CD8-positive, alpha-beta memory T cell (primary cell): ENCODE data around the gene TRIM6. TPM values are rescaled to one million over a fixed set of nuclear protein-coding genes. Genes with fewer than 3 reads are reported as not detected.
A peak's percentile ranks its signal among the peaks of the same experiment; 100 is the strongest.

Experiments
- CTCF ChIA-PET: fragments of 350-600 bp; sonication (Branson Sonifier 250); formaldehyde crosslinking; loops from one replicate; lab custom pipeline; 2021; ENCODE audit warnings: antibody characterized with exemption; lab: Charles Lee
- POLR2A ChIA-PET: fragments of 350-600 bp; sonication (Branson Sonifier 250); formaldehyde crosslinking; loops from one replicate; lab custom pipeline; 2021; ENCODE audit warnings: antibody characterized with exemption; lab: Charles Lee
- DNase-seq, 5 donors: peaks; one replicate each; pipeline versions ENCODE4 v3.0.0 to v3.0.0-alpha.2; 2020 to 2022; ENCODE audit warnings: mixed read lengths in 1 of 5
- H3K27ac ChIP-seq: one replicate; pipeline ENCODE4 v1.7.0; 2013; ENCODE audit warnings: low read depth, mild to moderate bottlenecking, low read length, moderate library complexity
- H3K27me3 ChIP-seq: 2 replicates; pipeline ENCODE4 v1.7.0; 2013; ENCODE audit warnings: low read length, mild to moderate bottlenecking; ENCODE audit not compliant: insufficient read depth, poor library complexity, severe bottlenecking
- H3K36me3 ChIP-seq: 2 replicates; pipeline ENCODE4 v1.7.0; 2013; ENCODE audit warnings: mild to moderate bottlenecking, low read length, moderate library complexity; ENCODE audit not compliant: insufficient read depth
- H3K4me1 ChIP-seq: 2 replicates; pipeline ENCODE4 v1.7.0; 2013; ENCODE audit warnings: mild to moderate bottlenecking, low read length, moderate library complexity; ENCODE audit not compliant: insufficient read depth
- H3K4me3 ChIP-seq: 2 replicates; pipeline ENCODE4 v1.7.0; 2013; ENCODE audit warnings: mild to moderate bottlenecking, low read length
- H3K9me3 ChIP-seq: 2 replicates; pipeline ENCODE4 v1.7.0; 2013; ENCODE audit warnings: mild to moderate bottlenecking, low read length
- H3K27ac Mint-ChIP-seq, 8 donors: one replicate each; pipeline ENCODE4 v1.8.0; 2020 to 2021; ENCODE audit warnings: mixed read lengths in 8 of 8, mild to moderate bottlenecking in 6 of 8, inconsistent platforms in 3 of 8, moderate library complexity in 3 of 8
- H3K27me3 Mint-ChIP-seq, 2 donors: one replicate each; pipeline ENCODE4 v1.8.0; 2020 to 2021; ENCODE audit warnings: mixed read lengths in 2 of 2, mild to moderate bottlenecking in 1 of 2, moderate library complexity in 1 of 2
- H3K36me3 Mint-ChIP-seq, 3 donors: one replicate each; pipeline ENCODE4 v1.8.0; 2020 to 2021; ENCODE audit warnings: mixed read lengths in 3 of 3, inconsistent platforms in 1 of 3, mild to moderate bottlenecking in 1 of 3
- H3K4me1 Mint-ChIP-seq, 3 donors: one replicate each; pipeline ENCODE4 v1.8.0; 2020 to 2021; ENCODE audit warnings: mixed read lengths in 3 of 3, inconsistent platforms in 1 of 3, mild to moderate bottlenecking in 1 of 3
- H3K4me3 Mint-ChIP-seq, 7 donors: one replicate each; pipeline ENCODE4 v1.8.0; 2020 to 2021; ENCODE audit warnings: mixed read lengths in 7 of 7, mild to moderate bottlenecking in 6 of 7, moderate library complexity in 4 of 7, inconsistent platforms in 2 of 7
- H3K9me3 Mint-ChIP-seq, 5 donors: one replicate each; pipeline ENCODE4 v1.8.0; 2020 to 2022; ENCODE audit warnings: mixed read lengths in 5 of 5, mild to moderate bottlenecking in 3 of 5, moderate library complexity in 2 of 5, inconsistent platforms in 1 of 5
- polyA plus RNA-seq: library from polyadenylated mRNA; unstranded; fragments of 300-500 nt; fragmentation: Illumina TruSeq; gene quantifications from one replicate; pipeline ENCODE4 v1.2.3, GENCODE V29; 2021
- total RNA-seq, 2 experiments: library from RNA; stranded (reverse); gene quantifications; one replicate each; pipeline ENCODE4 v1.2.3, GENCODE V29; 2021

TRIM6 gene
- total and polyA plus RNA-seq, 3 experiments from 2014 or later = 0.20 TPM; not detected in 2

DNA sequence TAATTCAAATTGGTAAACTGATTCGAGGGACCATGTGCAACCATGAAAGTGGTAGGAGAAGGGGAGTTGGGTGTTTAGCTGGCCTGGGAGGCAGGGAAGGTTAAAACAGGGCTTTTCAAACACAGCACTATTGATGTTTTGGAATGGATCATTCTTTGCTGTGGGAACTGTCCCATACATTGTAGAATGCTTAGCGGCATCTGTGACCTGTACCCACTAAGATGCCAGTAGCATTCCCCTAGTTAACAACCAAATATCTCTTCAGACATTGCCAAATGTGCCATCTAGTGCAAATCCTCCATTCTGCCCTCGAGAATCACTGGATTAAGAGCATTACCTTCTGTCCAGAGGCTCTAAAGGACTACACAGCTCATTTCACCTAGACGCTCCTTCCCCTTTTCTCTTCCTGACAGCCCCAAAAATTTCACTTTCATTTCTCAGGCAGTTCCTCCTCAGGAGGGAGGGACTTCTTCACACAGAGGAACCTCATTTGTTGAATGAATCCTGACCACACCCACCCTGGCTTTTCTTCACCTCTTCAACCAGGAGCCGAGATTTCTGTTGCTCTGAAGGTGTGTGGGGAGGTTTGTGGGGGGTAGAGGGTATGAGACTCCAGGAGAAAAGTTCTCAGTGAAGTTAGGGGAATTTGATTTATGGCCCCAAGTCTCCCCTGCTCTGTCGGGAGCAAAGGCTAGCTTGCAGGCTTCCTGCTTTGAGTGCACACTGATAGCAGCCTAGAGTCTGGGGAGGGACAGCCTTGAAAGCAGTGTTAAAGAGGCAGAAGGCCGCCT is 28.2 kb downstream of the TRIM6 start, which contains the start of gene TRIM34:
Gene TRIM34, plus strand, starts transcription at position 513 of the 791 bp plus-strand sequence. CDS start 7,331 bp downstream, outside the sequence.
- Histone ChIP-seq H3K4me3 (peak within 1 kb of the TSS; percentile 87), H3K27ac (peak within 1 kb of the TSS; percentile 65), H3K9me3 (no peaks in the 10 kb centered on the region), H3K27me3 (no peaks in the 10 kb centered on the region), H3K36me3 (no peaks in the 10 kb centered on the region), H3K4me1 (peaks cover 23% of the 10 kb centered on the region)
- Mint-ChIP-seq H3K4me1 (peaks cover 38 to 51% (median 43%) of the 10 kb centered on the region in 3 donors), H3K27me3 (no peaks in the 10 kb centered on the region), H3K9me3 (no peaks in the 10 kb centered on the region), H3K27ac (peak within 1 kb of the TSS; percentile 79 to 97 (median 94)), H3K4me3 (peak within 1 kb of the TSS; percentile 89 to 94 (median 91)), H3K36me3 (peaks cover 0 to 11% (median 11%) of the 10 kb centered on the region in 3 donors)
- peak; percentile 36 to 76 (median 67) for DNase-seq
- ChIA-PET POLR2A (interaction anchor here (0.7 kb wide), 1 partner anchor 63 kb away, joined by 3 read pairs; no protein-coding TSS in a partner anchor), CTCF (interaction anchor here (1.0 to 1.3 kb wide), 2 partner anchors 58 to 89 kb away, joined by 3 read pairs; no protein-coding TSS in a partner anchor)

DNA sequence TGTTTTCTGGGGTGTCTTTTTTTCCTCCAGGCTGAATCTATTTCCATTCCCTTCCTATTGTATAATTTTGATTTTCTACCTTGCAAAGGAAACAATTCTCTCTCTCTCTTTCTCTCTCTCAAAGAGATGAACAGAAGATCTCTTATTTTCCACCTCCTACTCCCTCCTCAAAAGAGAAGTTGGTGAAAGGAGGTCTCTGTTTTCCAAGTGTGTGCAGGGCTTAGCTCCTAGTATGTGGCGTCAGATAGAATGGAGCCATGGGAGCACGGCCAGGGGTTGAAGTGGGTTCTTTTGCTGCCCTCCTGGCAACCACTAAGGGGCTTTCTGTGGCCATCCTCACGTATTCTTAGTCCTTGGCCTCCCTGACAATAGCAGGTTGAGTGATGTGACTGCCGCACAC is 28.8 kb downstream of the TRIM6 start:
- Mint-ChIP-seq H3K9me3 (no peaks in the 10 kb centered on the region), H3K4me3 (peak overlapping the region; percentile 89 to 94 (median 91)), H3K36me3 (peaks cover 0 to 11% (median 11%) of the 10 kb centered on the region in 3 donors), H3K27ac (peak overlapping the region; percentile 77 to 97 (median 94)), H3K27me3 (no peaks in the 10 kb centered on the region), H3K4me1 (peaks cover 38 to 53% (median 43%) of the 10 kb centered on the region in 3 donors)
- Histone ChIP-seq H3K9me3 (no peaks in the 10 kb centered on the region), H3K4me1 (peaks cover 23% of the 10 kb centered on the region), H3K4me3 (peak overlapping the region; percentile 87), H3K27me3 (no peaks in the 10 kb centered on the region), H3K27ac (peak overlapping the region; percentile 65), H3K36me3 (no peaks in the 10 kb centered on the region)
- no peak for DNase-seq
- CTCF ChIA-PET = interaction anchor here (1.0 to 1.3 kb wide), 2 partner anchors 58 to 88 kb away, joined by 3 read pairs; no protein-coding TSS in a partner anchor
- POLR2A ChIA-PET = no interaction called here

DNA sequence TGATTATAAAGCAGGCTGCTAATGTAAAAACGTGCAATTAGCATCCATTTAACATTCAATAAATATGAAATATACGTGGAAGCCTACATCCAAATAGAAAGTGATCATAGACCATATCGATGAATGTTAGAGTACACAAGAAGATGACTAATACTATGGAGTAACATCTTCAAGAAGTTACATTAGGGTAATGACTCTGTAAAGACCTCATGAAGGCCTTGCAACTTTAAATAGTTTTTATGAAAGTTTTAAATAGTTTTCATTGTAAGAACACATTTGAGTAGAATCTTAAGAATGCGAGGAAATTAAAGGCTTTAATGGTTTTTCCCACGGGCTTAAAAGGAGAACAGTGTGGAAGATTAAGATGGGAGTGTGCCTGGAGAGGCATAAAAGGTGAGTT is 29.8 kb downstream of the TRIM6 start:
- Mint-ChIP-seq H3K9me3 (no peaks in the 10 kb centered on the region), H3K4me3 (peak overlapping the region; percentile 89 to 94 (median 91)), H3K4me1 (peaks cover 38 to 57% (median 49%) of the 10 kb centered on the region in 3 donors), H3K36me3 (peaks cover 4 to 11% (median 8%) of the 10 kb centered on the region in 3 donors), H3K27ac (peak overlapping the region; percentile 19 to 97 (median 91)), H3K27me3 (no peaks in the 10 kb centered on the region)
- no peaks in the 10 kb centered on the region for H3K36me3 ChIP-seq
- POLR2A ChIA-PET = no interaction called here
- CTCF ChIA-PET = no interaction called here
- peaks cover 23% of the 10 kb centered on the region for H3K4me1 ChIP-seq
- no peaks in the 10 kb centered on the region for H3K9me3 ChIP-seq
- DNase-seq = no peak
- H3K27ac ChIP-seq = no peak overlapping the region
- H3K4me3 ChIP-seq = no peak overlapping the region
- no peaks in the 10 kb centered on the region for H3K27me3 ChIP-seq

DNA sequence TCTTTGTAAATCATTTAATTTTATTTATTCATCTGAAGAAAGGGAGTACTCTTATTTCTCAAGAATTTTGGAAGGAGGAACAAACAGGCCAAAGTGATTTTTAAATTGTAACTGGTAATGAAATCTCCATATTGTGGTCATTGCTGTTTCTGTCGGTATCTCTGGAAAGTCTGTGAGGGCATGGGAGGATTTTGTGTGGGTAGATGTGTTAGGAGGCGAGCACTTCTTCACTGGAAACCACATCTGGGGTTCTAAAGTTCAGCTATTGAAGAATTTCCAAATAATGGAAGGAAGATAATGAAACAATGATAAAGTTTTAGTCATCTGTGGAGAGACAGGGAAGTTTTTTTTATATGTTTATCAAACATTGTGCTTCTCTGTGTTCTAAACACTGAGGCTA is 35.0 kb downstream of the TRIM6 start:
- Histone ChIP-seq H3K27ac (no peak overlapping the region), H3K4me3 (no peak overlapping the region), H3K9me3 (no peaks in the 10 kb centered on the region), H3K36me3 (peaks cover 15% of the 10 kb centered on the region), H3K4me1 (peaks cover 5% of the 10 kb centered on the region), H3K27me3 (no peaks in the 10 kb centered on the region)
- H3K4me3 Mint-ChIP-seq = no peak overlapping the region
- no peak overlapping the region for H3K27ac Mint-ChIP-seq
- CTCF ChIA-PET = no interaction called here
- no peaks in the 10 kb centered on the region for H3K27me3 Mint-ChIP-seq
- H3K9me3 Mint-ChIP-seq = no peaks in the 10 kb centered on the region
- POLR2A ChIA-PET = no interaction called here
- peaks cover 28 to 43% (median 29%) of the 10 kb centered on the region in 3 donors for H3K36me3 Mint-ChIP-seq
- peaks cover 22 to 46% (median 39%) of the 10 kb centered on the region in 3 donors for H3K4me1 Mint-ChIP-seq
- no peak for DNase-seq

DNA sequence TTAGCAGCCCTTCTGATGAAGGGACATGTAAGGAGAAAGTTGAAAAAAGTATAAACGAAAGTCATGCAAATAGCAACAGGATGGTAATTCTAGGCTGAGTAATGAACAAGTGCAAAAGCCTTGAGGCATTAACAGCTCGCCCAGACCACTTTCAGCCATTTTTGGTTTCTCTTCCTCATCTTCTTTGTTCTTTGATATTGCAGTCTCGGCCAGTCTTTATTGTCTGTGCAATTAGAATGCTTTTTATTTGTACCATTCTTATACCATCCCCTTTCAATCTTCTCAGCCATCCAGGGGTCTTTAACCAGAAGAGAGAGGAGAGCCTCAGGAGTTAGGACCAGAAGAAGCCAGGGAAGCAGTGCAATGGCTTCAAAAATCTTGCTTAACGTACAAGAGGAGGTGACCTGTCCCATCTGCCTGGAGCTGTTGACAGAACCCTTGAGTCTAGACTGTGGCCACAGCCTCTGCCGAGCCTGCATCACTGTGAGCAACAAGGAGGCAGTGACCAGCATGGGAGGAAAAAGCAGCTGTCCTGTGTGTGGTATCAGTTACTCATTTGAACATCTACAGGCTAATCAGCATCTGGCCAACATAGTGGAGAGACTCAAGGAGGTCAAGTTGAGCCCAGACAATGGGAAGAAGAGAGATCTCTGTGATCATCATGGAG is 35.7 kb downstream of the TRIM6 start:
- no peaks in the 10 kb centered on the region for H3K9me3 Mint-ChIP-seq
- H3K4me1 Mint-ChIP-seq = peaks cover 18 to 40% (median 32%) of the 10 kb centered on the region in 3 donors
- CTCF ChIA-PET = no interaction called here
- Histone ChIP-seq H3K36me3 (peaks cover 15% of the 10 kb centered on the region), H3K9me3 (no peaks in the 10 kb centered on the region), H3K27me3 (no peaks in the 10 kb centered on the region), H3K4me1 (peaks cover 2% of the 10 kb centered on the region), H3K4me3 (no peak overlapping the region), H3K27ac (no peak overlapping the region)
- no peaks in the 10 kb centered on the region for H3K27me3 Mint-ChIP-seq
- POLR2A ChIA-PET = interaction anchor here (0.7 kb wide), 1 partner anchor 20 kb away, joined by 6 read pairs; no protein-coding TSS in a partner anchor
- no peak for DNase-seq
- H3K27ac Mint-ChIP-seq = no peak overlapping the region
- peaks cover 29 to 50% (median 34%) of the 10 kb centered on the region in 3 donors for H3K36me3 Mint-ChIP-seq
- H3K4me3 Mint-ChIP-seq = no peak overlapping the region

DNA sequence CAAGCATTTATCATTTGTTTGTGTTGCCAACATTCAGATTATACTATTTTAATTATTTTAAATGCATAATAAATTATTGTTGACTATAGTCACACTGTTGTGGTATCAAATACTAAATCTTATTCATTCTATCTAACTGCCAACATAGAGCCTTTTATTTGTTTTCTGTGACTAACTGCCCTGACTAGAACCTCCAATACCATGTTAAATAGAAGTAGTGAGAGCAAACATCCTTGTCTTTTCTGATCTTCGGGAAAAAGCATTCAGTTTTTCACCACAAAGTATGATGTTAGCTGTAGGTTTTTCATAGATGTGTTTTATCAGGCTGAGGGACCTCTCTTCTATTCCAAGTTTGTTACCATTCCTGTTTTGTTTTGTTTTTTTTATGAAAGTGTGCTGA is 43.5 kb downstream of the TRIM6 start:
- Histone ChIP-seq H3K9me3 (no peaks in the 10 kb centered on the region), H3K36me3 (peaks cover 24% of the 10 kb centered on the region), H3K4me1 (no peaks in the 10 kb centered on the region), H3K27ac (no peak overlapping the region), H3K27me3 (no peaks in the 10 kb centered on the region), H3K4me3 (no peak overlapping the region)
- no peaks in the 10 kb centered on the region for H3K27me3 Mint-ChIP-seq
- H3K27ac Mint-ChIP-seq = peak overlapping the region in 1 of 8 donors; percentile 35
- H3K36me3 Mint-ChIP-seq = peaks cover 42 to 86% (median 54%) of the 10 kb centered on the region in 3 donors
- DNase-seq = no peak
- H3K9me3 Mint-ChIP-seq = no peaks in the 10 kb centered on the region
- H3K4me1 Mint-ChIP-seq = peaks cover 0 to 9% (median 0%) of the 10 kb centered on the region in 3 donors
- H3K4me3 Mint-ChIP-seq = no peak overlapping the region
- ChIA-PET CTCF (no interaction called here), POLR2A (no interaction called here)

DNA sequence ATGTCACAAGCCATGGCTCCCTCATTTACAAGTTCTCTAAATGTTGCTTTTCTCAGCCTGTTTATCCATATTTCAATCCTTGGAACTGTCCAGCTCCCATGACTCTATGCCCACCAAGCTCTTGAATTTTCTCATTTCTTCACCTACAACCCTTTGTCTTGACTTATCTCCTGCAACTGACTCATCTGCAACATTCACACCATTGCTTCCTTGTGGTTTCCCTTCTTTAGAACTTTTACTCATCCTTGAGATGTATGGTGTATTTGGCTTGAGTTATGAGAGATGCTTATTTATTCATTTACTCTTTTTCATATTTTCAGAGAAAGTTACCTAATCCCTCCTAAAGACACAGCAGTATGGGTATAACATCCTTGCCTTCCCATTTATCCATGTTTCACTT is 47.1 kb downstream of the TRIM6 start:
- no peak overlapping the region for H3K4me3 Mint-ChIP-seq
- no peaks in the 10 kb centered on the region for H3K9me3 ChIP-seq
- H3K36me3 ChIP-seq = peaks cover 16% of the 10 kb centered on the region
- H3K4me1 ChIP-seq = no peaks in the 10 kb centered on the region
- H3K27me3 ChIP-seq = no peaks in the 10 kb centered on the region
- peak overlapping the region in 1 of 8 donors; percentile 54 for H3K27ac Mint-ChIP-seq
- peaks cover 0 to 9% (median 0%) of the 10 kb centered on the region in 3 donors for H3K4me1 Mint-ChIP-seq
- H3K27me3 Mint-ChIP-seq = no peaks in the 10 kb centered on the region
- H3K4me3 ChIP-seq = no peak overlapping the region
- no peak overlapping the region for H3K27ac ChIP-seq
- ChIA-PET POLR2A (no interaction called here), CTCF (no interaction called here)
- DNase-seq = no peak
- H3K36me3 Mint-ChIP-seq = peaks cover 23 to 53% (median 44%) of the 10 kb centered on the region in 3 donors
- no peaks in the 10 kb centered on the region for H3K9me3 Mint-ChIP-seq
